Stimulated activated CD8-positive, alpha-beta memory T cell treated with anti-CD3 and anti-CD28 coated beads, Interleukin-15, amount 100 ng/mL, for 4 hours (primary cell): Measurements from ENCODE around the gene GON7.
"Not testable (repeated sequence)": the region's sequence is repeated elsewhere in the genome, so short reads cannot be mapped to it uniquely, and the experiment has no call there.

Experiments
- DNase-seq, 2 donors: peaks; one replicate each; pipeline ENCODE4 v3.0.0-alpha.2; 2020; ENCODE audit warnings: low read depth in 2 of 2

The GON7 gene

GRCh38 chr14:93200553-93200952, 6.3 kb downstream of the GON7 start:
- DNase-seq, result no peak

GRCh38 chr14:93199031-93199430, 7.8 kb downstream of the GON7 start:
- no peak for DNase-seq

- no peak for DNase-seq
Observed at GRCh38 chr14:93195316-93195999, 11.4 kb downstream of the GON7 start.

GRCh38 chr14:93186956-93187355, 19.9 kb downstream of the GON7 start:
- no peak for DNase-seq

- DNase-seq, result no peak
Observed at GRCh38 chr14:93186466-93186865, 20.4 kb downstream of the GON7 start.

- DNase-seq, result no peak
Observed at GRCh38 chr14:93185349-93185720, 21.5 kb downstream of the GON7 start.

GRCh38 chr14:93184391-93185348, 22.2 kb downstream of the GON7 start, which contains the start of the genes LYSET and MOAP1:
Gene LYSET, plus strand, starts transcription at chr14:93185317. Its CDS starts 89 bp downstream, at chr14:93185406.
Gene MOAP1, minus strand, starts transcription at chr14:93184897. Its CDS starts 655 bp downstream, at chr14:93184242.
- DNase-seq, result peak; percentile 76 to 79

GRCh38 chr14:93183596-93184317, 23.1 kb downstream of the GON7 start:
- no peak for DNase-seq

- no peak for DNase-seq
Observed at GRCh38 chr14:93175492-93175891, 31.4 kb downstream of the GON7 start.

- DNase-seq, result not testable (repeated sequence)
Observed at GRCh38 chr14:93174731-93175130, 32.1 kb downstream of the GON7 start.

- no peak for DNase-seq
Observed at GRCh38 chr14:93173943-93174395, 32.9 kb downstream of the GON7 start.

GRCh38 chr14:93171376-93171775, 35.5 kb downstream of the GON7 start:
- DNase-seq, result no peak

GRCh38 chr14:93170141-93170540, 36.7 kb downstream of the GON7 start:
- not testable (repeated sequence) for DNase-seq

GRCh38 chr14:93169619-93170018, 37.2 kb downstream of the GON7 start:
- not testable (repeated sequence) for DNase-seq

- DNase-seq, result not testable (repeated sequence)
Observed at GRCh38 chr14:93168610-93169009, 38.3 kb downstream of the GON7 start.

GRCh38 chr14:93165271-93166265, 41.3 kb downstream of the GON7 start:
- DNase-seq, result not testable (repeated sequence)

GRCh38 chr14:93163564-93163963, 43.3 kb downstream of the GON7 start:
- no peak for DNase-seq

GRCh38 chr14:93161411-93161940, 45.4 kb downstream of the GON7 start:
- no peak for DNase-seq

- no peak for DNase-seq
Observed at GRCh38 chr14:93160353-93160801, 46.5 kb downstream of the GON7 start.
